Endodermal cell (in vitro differentiated cells): ENCODE results near the gene LDLRAD4. TPM values are rescaled to one million over a fixed set of nuclear protein-coding genes. Genes with fewer than 3 reads are reported as not detected.

Experiments
- DNase-seq: peaks from one replicate; pipeline ENCODE4 v3.0.0-alpha.2; 2017
- H3K27ac ChIP-seq: 2 replicates; pipeline ENCODE4 v1.5.1; 2013; ENCODE audit warnings: mild to moderate bottlenecking, low read depth, low read length, moderate library complexity
- H3K27me3 ChIP-seq: 2 replicates; pipeline ENCODE4 v1.6.1; 2013; ENCODE audit warnings: mild to moderate bottlenecking, low read length, moderate library complexity; ENCODE audit not compliant: insufficient read depth, control insufficient read depth, poor library complexity, severe bottlenecking
- H3K36me3 ChIP-seq: 2 replicates; pipeline ENCODE4 v1.7.0; 2013; ENCODE audit warnings: mild to moderate bottlenecking, low read length, moderate library complexity; ENCODE audit not compliant: control insufficient read depth, insufficient read depth
- H3K4me1 ChIP-seq: one replicate; pipeline ENCODE4 v1.7.0; 2013; ENCODE audit warnings: low read length; ENCODE audit not compliant: control insufficient read depth, insufficient read depth
- H3K4me3 ChIP-seq: 2 replicates; pipeline ENCODE4 v1.5.1; 2013; ENCODE audit warnings: mild to moderate bottlenecking, low read length, moderate library complexity
- H3K9ac ChIP-seq: 2 replicates; pipeline ENCODE4 v1.6.1; 2013; ENCODE audit warnings: mild to moderate bottlenecking, low read length, moderate library complexity; ENCODE audit not compliant: poor library complexity, severe bottlenecking; ENCODE audit errors: extremely low read depth
- H3K9me3 ChIP-seq: 2 replicates; pipeline ENCODE4 v1.6.1; 2013; ENCODE audit warnings: mild to moderate bottlenecking, low read length, moderate library complexity; ENCODE audit not compliant: control insufficient read depth
- H3K27ac Mint-ChIP-seq: 2 replicates; pipeline ENCODE4 v1.8.0; 2020; ENCODE audit warnings: mixed read lengths
- H3K27me3 Mint-ChIP-seq: 2 replicates; pipeline ENCODE4 v1.8.0; 2021; ENCODE audit warnings: mild to moderate bottlenecking, mixed read lengths; ENCODE audit not compliant: insufficient read depth
- H3K36me3 Mint-ChIP-seq: 2 replicates; pipeline ENCODE4 v1.8.0; 2020; ENCODE audit warnings: low read depth, mixed read lengths
- H3K4me1 Mint-ChIP-seq: 2 replicates; pipeline ENCODE4 v1.8.0; 2020; ENCODE audit warnings: mixed read lengths
- H3K4me3 Mint-ChIP-seq: 2 replicates; pipeline ENCODE4 v1.8.0; 2020; ENCODE audit warnings: mild to moderate bottlenecking, moderate library complexity, mixed read lengths
- H3K9me3 Mint-ChIP-seq: 2 replicates; pipeline ENCODE4 v1.8.0; 2020; ENCODE audit warnings: mild to moderate bottlenecking, mixed read lengths
- CTCF ChIP-seq: fragments of 200-600 bp; sonication (generic); conservative IDR thresholded peaks from 2 replicates; pipeline ENCODE4 v1.5.0; 2021; ENCODE audit warnings: antibody characterized with exemption, mild to moderate bottlenecking
- WGBS, 2 experiments: methylation state at CpG; one replicate each; pipeline versions ENCODE4 v1.1.5 to v1.1.7; 2013; ENCODE audit warnings: missing lambda C conversion rate in 2 of 2, mixed read lengths in 1 of 2; ENCODE audit not compliant: insufficient coverage in 1 of 2, insufficient read length in 1 of 2; 5-methylcytosine and 5-hydroxymethylcytosine counted together
- total RNA-seq, 2 donors: library from RNA; stranded (reverse); fragmentation: NEBNext Ultra II Directional in 1 of 2; extraction: Animal tissue kit (Norgen Biotek cat#: 25700) in 1 of 2; gene quantifications; 2 replicates in 1 of 2; 3 replicates in 1 of 2; pipeline ENCODE4 v1.2.1, GENCODE V29; 2021

The LDLRAD4 gene
- total RNA-seq, 2 donors from 2014 or later: 14.9 to 15.1 TPM

GRCh38 chr18:13543811-13544732 lies 325.5 kb downstream of the LDLRAD4 start:
- Mint-ChIP-seq H3K27me3 (no peaks in the 10 kb centered on the region), H3K27ac (no peak overlapping the region), H3K4me1 (peaks cover 39% of the 10 kb centered on the region), H3K36me3 (no peaks in the 10 kb centered on the region), H3K4me3 (no peak overlapping the region), H3K9me3 (peaks cover 4% of the 10 kb centered on the region)
- no peaks in the 10 kb centered on the region for H3K27me3 ChIP-seq
- no peaks in the 10 kb centered on the region for H3K36me3 ChIP-seq
- no peak overlapping the region for H3K9ac ChIP-seq
- peak; percentile 26 for DNase-seq
- no peak overlapping the region for H3K27ac ChIP-seq
- peaks cover 6% of the 10 kb centered on the region for H3K9me3 ChIP-seq
- TF ChIP-seq CTCF: no peak
- WGBS, 2 experiments: 92 to 95% methylated on average over 21 to 25 of the region's 25 CpGs
- H3K4me1 ChIP-seq: peaks cover 6% of the 10 kb centered on the region
- H3K4me3 ChIP-seq: no peak overlapping the region

GRCh38 chr18:13544953-13545352 lies 326.4 kb downstream of the LDLRAD4 start:
- Mint-ChIP-seq H3K27ac (no peak overlapping the region), H3K36me3 (no peaks in the 10 kb centered on the region)

DNA sequence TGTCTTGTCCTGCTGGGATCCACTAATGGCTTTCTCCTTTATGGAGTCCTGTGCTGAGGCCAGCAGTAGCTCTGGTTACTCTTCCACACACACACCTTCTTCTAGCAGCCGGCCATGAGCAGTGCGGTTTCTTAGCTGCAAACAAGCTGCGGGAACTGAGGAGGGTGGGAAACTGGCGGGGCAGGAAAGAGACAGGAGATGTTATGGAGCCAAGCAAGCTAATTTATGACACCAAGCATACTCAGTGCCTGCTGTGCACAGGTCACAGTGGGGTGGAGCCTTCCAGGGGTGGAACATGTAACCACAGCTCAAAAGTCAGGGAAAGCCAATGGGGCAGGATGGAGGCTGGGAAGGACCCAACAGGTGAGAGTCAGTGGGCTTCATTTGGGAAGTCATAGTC lies 327.0 kb downstream of the LDLRAD4 start:
- no peak for DNase-seq
- H3K9ac ChIP-seq: no peak overlapping the region
- TF ChIP-seq CTCF: no peak
- Mint-ChIP-seq H3K36me3 (no peaks in the 10 kb centered on the region), H3K4me3 (no peak overlapping the region), H3K4me1 (peaks cover 31% of the 10 kb centered on the region), H3K27me3 (no peaks in the 10 kb centered on the region), H3K27ac (no peak overlapping the region), H3K9me3 (peaks cover 4% of the 10 kb centered on the region)
- no peaks in the 10 kb centered on the region for H3K27me3 ChIP-seq
- 94 to 100% methylated on average over 2 to 4 of the region's 4 CpGs for whole genome bisulfite sequencing, 2 experiments
- no peak overlapping the region for H3K27ac ChIP-seq
- H3K4me1 ChIP-seq: peaks cover 6% of the 10 kb centered on the region
- no peak overlapping the region for H3K4me3 ChIP-seq
- H3K9me3 ChIP-seq: peaks cover 6% of the 10 kb centered on the region
- H3K36me3 ChIP-seq: no peaks in the 10 kb centered on the region

More at GRCh38 chr18:13544953-13545352, 326.4 kb downstream of the LDLRAD4 start:
- TF ChIP-seq CTCF: no peak
- Mint-ChIP-seq H3K27me3 (no peaks in the 10 kb centered on the region), H3K4me3 (no peak overlapping the region), H3K9me3 (peaks cover 4% of the 10 kb centered on the region), H3K4me1 (peaks cover 37% of the 10 kb centered on the region)
- H3K27me3 ChIP-seq: no peaks in the 10 kb centered on the region
- no peak overlapping the region for H3K9ac ChIP-seq
- H3K9me3 ChIP-seq: peaks cover 6% of the 10 kb centered on the region
- no peak for DNase-seq
- H3K36me3 ChIP-seq: no peaks in the 10 kb centered on the region
- no peak overlapping the region for H3K27ac ChIP-seq
- no peak overlapping the region for H3K4me3 ChIP-seq
- peaks cover 6% of the 10 kb centered on the region for H3K4me1 ChIP-seq
- WGBS, 2 experiments: 94 to 96% methylated on average over 8 of the region's 8 CpGs
